Neutrophil (primary cell): ENCODE results near the gene RAB27B.

Experiments
- H3K27ac ChIP-seq: fragments of 200-600 bp; sonication (generic); 2 replicates; pipeline ENCODE4 v1.5.1; 2016; ENCODE audit warnings: mild to moderate bottlenecking, moderate library complexity
- H3K27me3 ChIP-seq: fragments of 200-600 bp; sonication (generic); 2 replicates; pipeline ENCODE4 v1.6.0; 2016; ENCODE audit warnings: mild to moderate bottlenecking
- H3K36me3 ChIP-seq: fragments of 200-600 bp; sonication (generic); 2 replicates; pipeline ENCODE4 v1.5.1; 2017
- H3K4me1 ChIP-seq, 2 experiments: fragments of 200-600 bp in 1 of 2; sonication (generic) in 1 of 2; 1 replicate in 1 of 2; 2 replicates in 1 of 2; pipeline versions ENCODE4 v1.5.1 to v1.6.1; 2013 to 2016; ENCODE audit warnings: low read depth in 1 of 2, low read length in 1 of 2, mild to moderate bottlenecking in 1 of 2, moderate library complexity in 1 of 2; ENCODE audit not compliant: control insufficient read depth in 1 of 2, insufficient read depth in 1 of 2
- H3K4me3 ChIP-seq, 2 experiments: fragments of 200-600 bp in 1 of 2; sonication (generic) in 1 of 2; 1 replicate in 1 of 2; 2 replicates in 1 of 2; pipeline ENCODE4 v1.5.1; 2013 to 2016; ENCODE audit warnings: low read depth in 1 of 2, low read length in 1 of 2, mild to moderate bottlenecking in 1 of 2, moderate library complexity in 1 of 2
- H3K9me3 ChIP-seq: fragments of 200-600 bp; sonication (generic); 2 replicates; pipeline ENCODE4 v1.5.1; 2016
- TF ChIP-seq, protein P1 (sequence below): fragments of 200-600 bp; sonication (generic); IDR thresholded peaks from 2 replicates; pipeline ENCODE4 v1.5.1; 2016; ENCODE audit warnings: antibody characterized with exemption

RAB27B gene

DNA sequence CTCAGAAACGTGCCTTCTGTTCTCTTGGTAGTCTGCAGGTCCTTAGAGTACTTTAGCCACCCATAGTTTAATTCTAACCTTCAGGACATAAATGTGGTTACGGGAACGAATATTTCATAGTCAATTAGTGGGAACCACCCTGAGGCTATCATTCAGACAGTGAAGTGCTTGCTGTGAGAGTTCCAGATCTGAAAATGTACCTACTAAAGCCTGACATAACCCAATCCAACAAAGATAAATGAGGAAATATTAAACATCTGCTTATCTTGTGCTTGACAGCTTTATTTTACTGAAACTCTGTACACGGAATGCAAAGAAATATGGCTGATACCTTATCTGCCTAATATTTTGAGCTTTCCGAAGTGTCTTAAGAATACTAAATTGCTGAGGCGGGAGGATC, 43.0 kb downstream of the RAB27B start:
- no peaks in the 10 kb centered on the region for H3K27me3 ChIP-seq
- TF ChIP-seq, protein P1, sequence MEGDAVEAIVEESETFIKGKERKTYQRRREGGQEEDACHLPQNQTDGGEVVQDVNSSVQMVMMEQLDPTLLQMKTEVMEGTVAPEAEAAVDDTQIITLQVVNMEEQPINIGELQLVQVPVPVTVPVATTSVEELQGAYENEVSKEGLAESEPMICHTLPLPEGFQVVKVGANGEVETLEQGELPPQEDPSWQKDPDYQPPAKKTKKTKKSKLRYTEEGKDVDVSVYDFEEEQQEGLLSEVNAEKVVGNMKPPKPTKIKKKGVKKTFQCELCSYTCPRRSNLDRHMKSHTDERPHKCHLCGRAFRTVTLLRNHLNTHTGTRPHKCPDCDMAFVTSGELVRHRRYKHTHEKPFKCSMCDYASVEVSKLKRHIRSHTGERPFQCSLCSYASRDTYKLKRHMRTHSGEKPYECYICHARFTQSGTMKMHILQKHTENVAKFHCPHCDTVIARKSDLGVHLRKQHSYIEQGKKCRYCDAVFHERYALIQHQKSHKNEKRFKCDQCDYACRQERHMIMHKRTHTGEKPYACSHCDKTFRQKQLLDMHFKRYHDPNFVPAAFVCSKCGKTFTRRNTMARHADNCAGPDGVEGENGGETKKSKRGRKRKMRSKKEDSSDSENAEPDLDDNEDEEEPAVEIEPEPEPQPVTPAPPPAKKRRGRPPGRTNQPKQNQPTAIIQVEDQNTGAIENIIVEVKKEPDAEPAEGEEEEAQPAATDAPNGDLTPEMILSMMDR: no peak
- no peak overlapping the region for H3K4me3 ChIP-seq
- H3K36me3 ChIP-seq: no peaks in the 10 kb centered on the region
- no peaks in the 10 kb centered on the region for H3K9me3 ChIP-seq
- H3K27ac ChIP-seq: no peak overlapping the region
- H3K4me1 ChIP-seq: no peaks in the 10 kb centered on the region

DNA sequence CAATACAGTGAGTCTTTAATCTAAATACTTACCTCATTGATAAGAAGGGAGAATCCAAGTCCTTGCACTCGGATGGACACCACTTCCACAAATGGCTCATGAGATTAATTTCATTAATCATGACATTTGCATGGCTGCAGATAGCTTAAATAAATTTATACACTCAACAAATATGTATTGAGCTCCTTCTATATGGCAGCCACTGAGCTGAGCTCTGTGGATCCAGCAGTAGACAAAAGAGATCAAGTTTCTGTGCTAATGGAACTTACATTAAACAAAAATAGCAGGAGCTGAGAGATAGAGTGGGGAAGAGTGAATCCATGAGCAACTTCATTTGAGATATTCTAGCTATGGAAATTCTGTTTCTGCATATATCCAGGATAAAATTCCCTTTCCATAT, 44.4 kb downstream of the RAB27B start:
- TF ChIP-seq, protein P1: no peak
- no peak overlapping the region for H3K27ac ChIP-seq

DNA sequence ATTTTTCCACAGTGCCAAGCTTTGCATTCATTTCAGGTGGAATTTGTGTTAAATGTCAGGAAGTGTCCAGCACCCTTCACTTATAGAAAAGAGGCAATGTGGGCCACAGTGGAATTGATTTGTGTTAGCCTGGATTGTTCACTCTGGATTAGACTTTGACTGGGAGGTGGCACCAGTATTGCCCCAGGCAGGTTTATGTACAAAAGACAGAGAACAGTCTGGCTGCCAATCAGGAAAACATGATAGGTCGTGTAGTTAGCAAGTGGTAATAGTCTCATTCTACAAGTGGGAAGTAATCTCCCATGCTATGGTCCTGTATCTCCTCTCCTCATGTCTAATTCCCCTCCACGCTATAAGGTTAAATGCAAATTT, 45.6 kb downstream of the RAB27B start:
- H3K9me3 ChIP-seq: no peaks in the 10 kb centered on the region
- H3K36me3 ChIP-seq: no peaks in the 10 kb centered on the region
- TF ChIP-seq, protein P1: no peak
- H3K27me3 ChIP-seq: no peaks in the 10 kb centered on the region
- H3K4me1 ChIP-seq: no peaks in the 10 kb centered on the region
- H3K4me3 ChIP-seq: no peak overlapping the region
- H3K27ac ChIP-seq: no peak overlapping the region

More for the DNA sequence above, 44.4 kb downstream of the RAB27B start:
- no peaks in the 10 kb centered on the region for H3K27me3 ChIP-seq
- no peaks in the 10 kb centered on the region for H3K36me3 ChIP-seq
- no peak overlapping the region for H3K4me3 ChIP-seq
- no peaks in the 10 kb centered on the region for H3K9me3 ChIP-seq
- H3K4me1 ChIP-seq: no peaks in the 10 kb centered on the region

DNA sequence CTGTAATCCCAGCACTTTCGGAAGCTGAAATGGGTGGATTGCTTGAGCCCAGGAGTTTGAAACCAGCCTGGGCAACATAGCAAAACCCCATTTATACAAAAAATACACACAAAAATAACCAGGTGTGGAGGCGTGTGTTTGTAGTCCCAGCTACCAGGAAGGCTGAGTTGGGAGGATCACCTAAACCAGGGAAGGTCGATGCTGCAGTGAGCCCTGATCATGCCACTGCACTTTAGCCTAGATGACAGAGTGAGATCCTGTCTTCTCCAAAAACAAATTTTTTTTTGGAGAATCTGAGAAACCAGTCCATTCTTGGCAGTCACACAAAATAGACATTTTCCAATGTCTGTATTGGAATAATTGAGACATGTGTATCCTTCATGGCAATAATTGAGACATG, 46.8 kb downstream of the RAB27B start:
- H3K4me3 ChIP-seq: no peak overlapping the region
- TF ChIP-seq, protein P1: no peak
- no peaks in the 10 kb centered on the region for H3K36me3 ChIP-seq
- H3K4me1 ChIP-seq: no peaks in the 10 kb centered on the region
- H3K27ac ChIP-seq: no peak overlapping the region
- no peaks in the 10 kb centered on the region for H3K27me3 ChIP-seq
- H3K9me3 ChIP-seq: no peaks in the 10 kb centered on the region

DNA sequence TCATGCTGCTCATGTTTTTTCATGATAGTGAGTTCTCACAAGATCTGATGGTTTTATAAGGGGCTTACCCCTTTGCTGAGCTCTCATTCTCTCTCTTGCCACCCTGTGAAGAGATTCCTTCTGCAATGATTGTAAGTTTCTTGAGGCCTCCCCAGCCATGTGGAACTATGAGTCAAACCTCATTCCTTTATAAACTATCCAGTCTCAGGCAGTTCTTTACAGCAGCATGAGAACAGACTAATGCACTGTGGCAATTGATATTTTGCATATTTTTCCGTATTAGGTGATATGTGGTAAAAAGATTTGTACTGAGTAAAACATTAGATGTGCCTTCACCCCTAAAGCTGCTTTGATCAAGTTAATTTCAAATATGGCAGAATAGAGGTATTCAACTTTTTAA, 48.8 kb downstream of the RAB27B start:
- TF ChIP-seq, protein P1: no peak
- no peak overlapping the region for H3K27ac ChIP-seq
- H3K4me1 ChIP-seq: no peaks in the 10 kb centered on the region
- no peaks in the 10 kb centered on the region for H3K9me3 ChIP-seq
- H3K4me3 ChIP-seq: no peak overlapping the region
- H3K36me3 ChIP-seq: no peaks in the 10 kb centered on the region
- H3K27me3 ChIP-seq: no peaks in the 10 kb centered on the region

DNA sequence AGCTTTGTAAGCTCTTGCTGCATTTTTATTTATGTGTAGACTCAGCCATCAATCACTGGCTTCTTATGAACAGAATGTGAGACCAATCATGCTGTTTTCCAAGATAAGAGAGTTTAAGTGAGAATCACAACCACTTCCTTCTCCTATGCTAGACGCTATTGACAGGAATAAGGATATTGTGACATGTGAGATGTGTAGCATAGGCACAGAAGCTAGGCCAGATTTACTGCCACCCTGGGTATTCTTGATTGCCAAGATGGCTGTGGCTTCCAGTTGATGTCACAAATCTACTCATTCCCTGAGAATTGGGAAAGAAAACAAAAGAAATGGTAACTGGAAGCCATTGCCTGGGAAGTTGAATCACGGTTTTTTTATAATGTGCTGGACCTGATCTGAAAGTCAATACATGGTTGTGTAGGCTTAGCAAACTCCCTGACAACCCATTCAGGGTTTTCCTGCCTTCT, 49.9 kb downstream of the RAB27B start:
- Histone ChIP-seq H3K36me3 (no peaks in the 10 kb centered on the region), H3K27ac (no peak overlapping the region), H3K4me1 (no peaks in the 10 kb centered on the region), H3K9me3 (no peaks in the 10 kb centered on the region), H3K27me3 (no peaks in the 10 kb centered on the region), H3K4me3 (no peak overlapping the region)
- TF ChIP-seq, protein P1: no peak
